ENCODE measurements around the gene PPRC1. TPM values are rescaled to one million over a fixed set of nuclear protein-coding genes. Genes with fewer than 3 reads are reported as not detected.

PPRC1 gene
- total RNA-seq, 1 experiment from 2014 or later = 79.4 TPM

- ChIA-PET CTCF (interaction anchor here (1.1 to 1.3 kb wide), 2 partner anchors 13 to 25 kb away, joined by 4 to 5 read pairs; no protein-coding TSS in a partner anchor), POLR2A (no interaction called here)
- H3K4me1 Mint-ChIP-seq = peaks cover 2% of the 10 kb centered on the region; the same call in 1 of the 2 replicates
These were observed 46.6 kb upstream of the PPRC1 start for GRCh38 chr10:102086196-102086595.

GRCh38 chr10:102090772-102091171 is 42.1 kb upstream of the PPRC1 start:
- Mint-ChIP-seq H3K4me3 (no peak overlapping the region), H3K36me3 (peaks cover 4% of the 10 kb centered on the region; the same call in 1 of the 2 replicates), H3K4me1 (no peaks in the 10 kb centered on the region), H3K27ac (no peak overlapping the region), H3K9me3 (no peaks in the 10 kb centered on the region), H3K27me3 (ENCODE audit: low read depth) (no peaks in the 10 kb centered on the region; the same call in 1 of the 2 replicates)
- CTCF ChIA-PET = interaction anchor here (1.7 kb wide), 1 partner anchor 17 kb away, joined by 8 read pairs; no protein-coding TSS in a partner anchor
- POLR2A ChIA-PET = no interaction called here
- DNase-seq (ENCODE audit: low spot score) (no peak), ATAC-seq (no peak)
- no peak for TF ChIP-seq NR2C2 (CRISPR knock-in tag; IDR thresholded peaks at IDR 0.05)

More at GRCh38 chr10:102086196-102086595, 46.6 kb upstream of the PPRC1 start:
- no peaks in the 10 kb centered on the region for H3K9me3 Mint-ChIP-seq
- ATAC-seq (no peak), DNase-seq (ENCODE audit: low spot score) (no peak)
- no peaks in the 10 kb centered on the region for H3K36me3 Mint-ChIP-seq
- no peak overlapping the region for H3K4me3 Mint-ChIP-seq
- H3K27me3 Mint-ChIP-seq (ENCODE audit: low read depth) = no peaks in the 10 kb centered on the region
- TF ChIP-seq E2F1 (CRISPR knock-in tag; IDR thresholded peaks at IDR 0.05) (no peak), CTCF (IDR thresholded peaks at IDR 0.05) (no peak), ZBTB43 (CRISPR knock-in tag; IDR thresholded peaks at IDR 0.05) (no peak), TP53 (CRISPR knock-in tag; IDR thresholded peaks at IDR 0.05) (no peak)
- no peak overlapping the region for H3K27ac Mint-ChIP-seq

GRCh38 chr10:102096449-102096848 is 36.4 kb upstream of the PPRC1 start:
- no peak overlapping the region for H3K27ac Mint-ChIP-seq
- H3K9me3 Mint-ChIP-seq = no peaks in the 10 kb centered on the region
- ChIA-PET CTCF (no interaction called here), POLR2A (interaction anchor here (0.6 kb wide), 1 partner anchor 12 kb away, joined by 7 read pairs; no protein-coding TSS in a partner anchor)
- H3K36me3 Mint-ChIP-seq = peaks cover 16% of the 10 kb centered on the region
- DNase-seq (ENCODE audit: low spot score) (no peak), ATAC-seq (no peak)
- H3K27me3 Mint-ChIP-seq (ENCODE audit: low read depth) = no peaks in the 10 kb centered on the region; the same call in 1 of the 2 replicates
- no peak for TF ChIP-seq STAT6 (CRISPR knock-in tag; conservative IDR thresholded peaks at IDR 0.05; ENCODE audit: low read depth)
- no peak for TF ChIP-seq ATF1 (CRISPR knock-in tag; IDR thresholded peaks at IDR 0.05)
- no peak for TF ChIP-seq FOXP1 (CRISPR knock-in tag; IDR thresholded peaks at IDR 0.05; ENCODE audit: borderline replicate concordance)
- TF ChIP-seq SMAD3 (CRISPR knock-in tag; IDR thresholded peaks at IDR 0.05; ENCODE audit: borderline replicate concordance) = no peak
- TF ChIP-seq ZNF138 (CRISPR knock-in tag; conservative IDR thresholded peaks at IDR 0.05) = no peak
- TF ChIP-seq JUN (CRISPR knock-in tag; IDR thresholded peaks at IDR 0.05) = no peak
- no peak for TF ChIP-seq PRDM15 (CRISPR knock-in tag; IDR thresholded peaks at IDR 0.05)
- TF ChIP-seq GABPB1 (CRISPR knock-in tag; IDR thresholded peaks at IDR 0.05) = no peak
- H3K4me3 Mint-ChIP-seq = no peak overlapping the region
- H3K4me1 Mint-ChIP-seq = no peaks in the 10 kb centered on the region

All from WTC11 (cell line).